ENCODE measurements around the gene GNB1.

DNA sequence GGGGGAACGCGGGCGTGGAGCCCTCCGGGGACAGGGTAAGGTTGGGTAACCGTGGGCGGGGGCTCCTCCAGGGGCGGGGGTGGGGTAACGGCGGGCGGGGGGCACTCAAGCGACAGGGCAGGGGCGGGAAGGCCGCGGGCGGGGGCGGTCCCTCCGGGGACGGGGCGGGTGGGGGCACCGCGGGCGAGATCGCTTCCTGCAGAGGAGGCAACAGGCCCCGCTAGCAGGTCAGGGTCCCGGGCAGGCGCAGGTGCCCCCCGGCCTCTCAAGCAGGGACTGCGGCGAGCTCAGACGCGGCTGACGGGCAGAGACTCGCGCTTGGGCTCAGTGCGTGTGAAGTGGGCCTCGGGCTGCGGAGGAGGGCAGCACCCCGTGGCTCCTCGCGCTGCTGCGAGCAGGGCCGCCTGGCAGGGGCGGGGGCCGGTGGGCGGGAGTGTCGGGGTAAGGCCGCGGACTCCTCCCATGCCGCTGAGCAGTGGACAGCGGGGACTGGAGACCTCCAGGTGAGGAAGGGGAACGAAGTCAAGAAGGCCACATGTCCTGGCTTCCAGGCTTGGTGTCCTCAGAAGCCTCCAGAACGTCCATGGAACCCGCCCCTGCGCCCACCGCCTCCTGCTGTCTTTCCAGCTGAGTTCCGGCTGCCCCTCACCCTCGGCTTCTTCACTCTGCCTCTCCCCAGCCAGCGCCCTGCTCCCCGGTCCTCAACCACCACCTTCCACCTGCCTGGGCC lies 627 bp upstream of the GNB1 start:
- TF ChIP-seq, protein P1, sequence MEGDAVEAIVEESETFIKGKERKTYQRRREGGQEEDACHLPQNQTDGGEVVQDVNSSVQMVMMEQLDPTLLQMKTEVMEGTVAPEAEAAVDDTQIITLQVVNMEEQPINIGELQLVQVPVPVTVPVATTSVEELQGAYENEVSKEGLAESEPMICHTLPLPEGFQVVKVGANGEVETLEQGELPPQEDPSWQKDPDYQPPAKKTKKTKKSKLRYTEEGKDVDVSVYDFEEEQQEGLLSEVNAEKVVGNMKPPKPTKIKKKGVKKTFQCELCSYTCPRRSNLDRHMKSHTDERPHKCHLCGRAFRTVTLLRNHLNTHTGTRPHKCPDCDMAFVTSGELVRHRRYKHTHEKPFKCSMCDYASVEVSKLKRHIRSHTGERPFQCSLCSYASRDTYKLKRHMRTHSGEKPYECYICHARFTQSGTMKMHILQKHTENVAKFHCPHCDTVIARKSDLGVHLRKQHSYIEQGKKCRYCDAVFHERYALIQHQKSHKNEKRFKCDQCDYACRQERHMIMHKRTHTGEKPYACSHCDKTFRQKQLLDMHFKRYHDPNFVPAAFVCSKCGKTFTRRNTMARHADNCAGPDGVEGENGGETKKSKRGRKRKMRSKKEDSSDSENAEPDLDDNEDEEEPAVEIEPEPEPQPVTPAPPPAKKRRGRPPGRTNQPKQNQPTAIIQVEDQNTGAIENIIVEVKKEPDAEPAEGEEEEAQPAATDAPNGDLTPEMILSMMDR (IDR thresholded peaks at IDR 0.05), result no peak
- peak in 1 of 2 donors; percentile 5 for TF ChIP-seq POLR2A (IDR thresholded peaks at IDR 0.05)
